Measurements from ENCODE around the gene CXADR. TPM values are rescaled to one million over a fixed set of nuclear protein-coding genes. Genes with fewer than 3 reads are reported as not detected.

Gene CXADR
- total RNA-seq, 2 experiments from 2014 or later: 6.3 to 6.6 TPM

DNA sequence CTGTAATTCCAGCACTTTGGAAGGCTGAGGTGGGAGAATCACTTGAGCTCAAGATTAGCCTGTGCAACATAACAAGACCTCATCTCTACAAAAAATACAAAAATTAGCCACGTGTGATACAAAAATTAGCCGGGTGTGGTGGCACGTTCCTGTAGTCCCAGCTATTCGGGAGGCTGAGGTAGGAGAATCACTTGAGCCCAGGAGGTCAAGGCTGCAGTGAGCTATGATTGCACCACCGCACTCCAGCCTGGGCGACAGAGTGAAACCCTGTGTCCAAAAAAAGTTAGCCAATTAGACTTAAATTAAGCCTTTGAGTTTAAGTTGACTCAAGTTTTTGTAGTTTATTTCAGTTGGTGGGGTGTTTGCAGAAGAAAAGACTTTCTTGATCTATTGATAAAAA, 11.8 kb downstream of the CXADR start:
- peaks cover 7% of the 10 kb centered on the region; the same call in 1 of the 2 replicates for H3K79me2 ChIP-seq (ENCODE audit: insufficient read depth, low read depth, low read length)
- H3K4me1 ChIP-seq (ENCODE audit: insufficient read depth, low read length, poor library complexity, severe bottlenecking): no peaks in the 10 kb centered on the region
- DNase-seq (ENCODE audit: low spot score): no peak
- no peaks in the 10 kb centered on the region for H3K36me3 ChIP-seq (ENCODE audit: insufficient read depth, low read length)
- no peak overlapping the region for H3K4me3 ChIP-seq (ENCODE audit: low read depth, low read length, poor library complexity, severe bottlenecking)
- no peak overlapping the region for H2AFZ ChIP-seq (ENCODE audit: low read length)
- no peak for TF ChIP-seq CTCF (conservative IDR thresholded peaks at IDR 0.05; ENCODE audit: low read length)
- H3K27ac ChIP-seq (ENCODE audit: low read depth, low read length, poor library complexity, severe bottlenecking): no peak overlapping the region
- intact Hi-C loops (cut with micrococcal nuclease; ENCODE audit: unreplicated experiment): no loop called here
- no peaks in the 10 kb centered on the region for H3K9me3 ChIP-seq (ENCODE audit: low read length)
- ChIA-PET POLR2A (interaction anchor here (0.7 to 0.8 kb wide), 2 partner anchors 186 to 259 kb away, joined by 3 to 6 read pairs; no protein-coding TSS in a partner anchor), CTCF (ENCODE audit: unreplicated experiment) (no interaction called here)
- no peak overlapping the region for H3K4me2 ChIP-seq (ENCODE audit: low read length)
- no peaks in the 10 kb centered on the region for H3K9me2 ChIP-seq (ENCODE audit: insufficient read depth, low read length)
- H4K20me1 ChIP-seq (ENCODE audit: insufficient read depth, low read length): no peaks in the 10 kb centered on the region
- BruUV-seq (replicated peaks): no TSS peak

DNA sequence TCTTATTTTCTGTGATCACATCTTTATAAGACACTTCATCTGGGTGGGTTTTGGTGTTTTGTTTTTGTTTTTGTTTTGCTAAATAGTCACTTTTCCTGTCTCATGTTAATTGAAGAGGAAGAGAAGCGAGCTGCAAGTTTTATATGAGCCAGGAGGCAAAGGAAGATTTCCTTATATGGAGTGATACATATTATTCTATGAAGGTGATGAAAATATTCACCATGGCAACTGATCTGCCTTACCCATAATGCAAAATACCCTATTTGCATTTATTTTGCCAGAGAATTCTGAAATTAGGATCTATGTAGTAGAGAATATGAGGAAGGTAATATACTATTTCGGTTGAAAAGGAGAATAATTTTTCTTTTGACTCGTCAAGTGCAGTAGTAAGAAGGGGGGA, 13.9 kb downstream of the CXADR start:
- ChIA-PET POLR2A (interaction anchor here (0.7 to 1.0 kb wide), 3 partner anchors 9 to 28 kb away, joined by 3 read pairs; no protein-coding TSS in a partner anchor), CTCF (ENCODE audit: unreplicated experiment) (no interaction called here)
- Histone ChIP-seq H3K79me2 (ENCODE audit: insufficient read depth, low read depth, low read length) (peaks cover 7% of the 10 kb centered on the region; the same call in 1 of the 2 replicates), H3K4me1 (ENCODE audit: insufficient read depth, low read length, poor library complexity, severe bottlenecking) (no peaks in the 10 kb centered on the region), H3K9me3 (ENCODE audit: low read length) (no peaks in the 10 kb centered on the region), H3K27ac (ENCODE audit: low read depth, low read length, poor library complexity, severe bottlenecking) (no peak overlapping the region), H3K4me3 (ENCODE audit: low read depth, low read length, poor library complexity, severe bottlenecking) (no peak overlapping the region), H3K4me2 (ENCODE audit: low read length) (no peak overlapping the region), H3K9me2 (ENCODE audit: insufficient read depth, low read length) (no peaks in the 10 kb centered on the region), H4K20me1 (ENCODE audit: insufficient read depth, low read length) (no peaks in the 10 kb centered on the region), H2AFZ (ENCODE audit: low read length) (no peak overlapping the region), H3K36me3 (ENCODE audit: insufficient read depth, low read length) (no peaks in the 10 kb centered on the region)
- no peak for DNase-seq (ENCODE audit: low spot score)
- TF ChIP-seq CTCF (conservative IDR thresholded peaks at IDR 0.05; ENCODE audit: low read length): no peak
- no peak for TF ChIP-seq EZH2phosphoT487 (IDR thresholded peaks at IDR 0.05; ENCODE audit: borderline replicate concordance, low read depth, low read length)
- intact Hi-C loops (cut with micrococcal nuclease; ENCODE audit: unreplicated experiment): no loop called here
- BruUV-seq (replicated peaks): no TSS peak

DNA sequence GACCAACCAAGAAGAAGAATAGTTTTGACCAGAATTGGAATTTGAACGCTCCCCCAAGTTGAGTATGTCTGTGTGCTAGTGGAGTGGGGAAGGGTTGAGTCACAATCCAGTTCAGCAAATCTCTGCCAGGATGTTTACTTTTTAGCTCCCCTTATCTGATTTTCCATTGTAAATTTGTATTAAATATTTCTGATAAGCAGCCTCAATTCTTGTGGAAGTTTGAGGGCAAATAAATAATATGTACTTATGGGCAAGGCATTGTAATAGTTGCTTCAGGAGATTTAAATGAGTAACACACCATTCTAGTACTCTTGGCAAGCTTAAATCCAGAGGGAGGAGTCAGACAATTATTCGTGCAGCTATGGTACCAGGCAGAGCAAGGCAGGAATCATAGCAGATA, 14.4 kb downstream of the CXADR start:
- Histone ChIP-seq H3K4me3 (ENCODE audit: low read depth, low read length, poor library complexity, severe bottlenecking) (no peak overlapping the region), H3K36me3 (ENCODE audit: insufficient read depth, low read length) (no peaks in the 10 kb centered on the region), H3K9me2 (ENCODE audit: insufficient read depth, low read length) (no peaks in the 10 kb centered on the region), H3K9me3 (ENCODE audit: low read length) (no peaks in the 10 kb centered on the region), H4K20me1 (ENCODE audit: insufficient read depth, low read length) (no peaks in the 10 kb centered on the region), H3K4me2 (ENCODE audit: low read length) (no peak overlapping the region), H3K79me2 (ENCODE audit: insufficient read depth, low read depth, low read length) (peaks cover 7% of the 10 kb centered on the region; the same call in 1 of the 2 replicates), H2AFZ (ENCODE audit: low read length) (no peak overlapping the region), H3K4me1 (ENCODE audit: insufficient read depth, low read length, poor library complexity, severe bottlenecking) (no peaks in the 10 kb centered on the region), H3K27ac (ENCODE audit: low read depth, low read length, poor library complexity, severe bottlenecking) (no peak overlapping the region)
- ChIA-PET POLR2A (interaction anchor here (1.0 kb wide), 2 partner anchors 15 to 28 kb away, joined by 3 read pairs; no protein-coding TSS in a partner anchor), CTCF (ENCODE audit: unreplicated experiment) (no interaction called here)
- TF ChIP-seq CTCF (conservative IDR thresholded peaks at IDR 0.05; ENCODE audit: low read length) (no peak), EZH2phosphoT487 (IDR thresholded peaks at IDR 0.05; ENCODE audit: borderline replicate concordance, low read depth, low read length) (no peak)
- no TSS peak for BruUV-seq (replicated peaks)
- no peak for DNase-seq (ENCODE audit: low spot score)
- intact Hi-C loops (cut with micrococcal nuclease; ENCODE audit: unreplicated experiment): no loop called here

All from OCI-LY7 (cell line).